Heart left ventricle (tissue), 16 donors: ENCODE results near the gene OPN1SW. TPM values are rescaled to one million over a fixed set of nuclear protein-coding genes. Genes with fewer than 3 reads are reported as not detected.

ENCODE experiments used
- ATAC-seq, 4 donors: fragments of 200-7000 bp; cut with Tn5 transposase; one replicate each; pipeline ENCODE4 v1.9.1; 2020 to 2022; ENCODE audit warnings: moderate library complexity in 4 of 4, mild to moderate bottlenecking in 3 of 4, moderate number of reproducible peaks in 1 of 4
- DNase-seq, 5 donors: peaks; one replicate each; pipeline ENCODE4 v3.0.0-alpha.2; 2020
- H3K27ac ChIP-seq, 12 donors: fragments of 200-600 bp; sonication (generic) in 4 of 12; one replicate each; pipeline versions ENCODE4 v1.5.0 to v1.8.0; 2016 to 2022; ENCODE audit warnings: mild to moderate bottlenecking in 2 of 12
- H3K27me3 ChIP-seq, 9 donors: fragments of 200-600 bp; sonication (generic) in 2 of 9; one replicate each; pipeline versions ENCODE4 v1.5.1 to v1.8.0; 2016 to 2022; ENCODE audit warnings: mild to moderate bottlenecking in 3 of 9
- H3K36me3 ChIP-seq, 9 donors: fragments of 200-600 bp; sonication (generic) in 2 of 9; one replicate each; pipeline versions ENCODE4 v1.5.0 to v1.8.0; 2018 to 2022; ENCODE audit warnings: mild to moderate bottlenecking in 2 of 9
- H3K4me1 ChIP-seq, 12 donors: fragments of 200-600 bp; sonication (generic) in 4 of 12; one replicate each; pipeline versions ENCODE4 v1.5.0 to v1.8.0; 2016 to 2022; ENCODE audit warnings: mild to moderate bottlenecking in 3 of 12
- H3K4me3 ChIP-seq, 12 donors: fragments of 200-600 bp; sonication (generic) in 4 of 12; one replicate each; pipeline versions ENCODE4 v1.5.0 to v1.8.0; 2017 to 2022; ENCODE audit warnings: mild to moderate bottlenecking in 9 of 12, moderate library complexity in 4 of 12
- H3K9me3 ChIP-seq, 12 donors: fragments of 200-600 bp; sonication (generic) in 4 of 12; one replicate each; pipeline versions ENCODE4 v1.5.0 to v1.8.0; 2016 to 2022; ENCODE audit warnings: mild to moderate bottlenecking in 1 of 12
- CTCF ChIP-seq, 12 donors: fragments of 200-600 bp; sonication (generic) in 4 of 12; IDR thresholded peaks; one replicate each; pipeline versions ENCODE4 v1.5.0 to v1.8.0; 2018 to 2022; ENCODE audit warnings: antibody characterized with exemption in 12 of 12, mild to moderate bottlenecking in 5 of 12
- POLR2A ChIP-seq, 2 donors: fragments of 450-650 bp; IDR thresholded peaks; one replicate each; pipeline ENCODE4 v1.6.1; 2017; ENCODE audit warnings: antibody characterized with exemption in 2 of 2, mild to moderate bottlenecking in 2 of 2, moderate library complexity in 2 of 2
- WGBS, 4 donors: extraction: QIAGEN DNeasy Blood & Tissue Kit in 2 of 4; methylation state at CpG; one replicate each; pipeline versions ENCODE4 v1.1.5 to v1.1.7; 2013 to 2018; 5-methylcytosine and 5-hydroxymethylcytosine counted together
- intact Hi-C, 10 donors: fragments of 100-400 bp; cut with DNase I; formaldehyde crosslinking; loops; one replicate each; pipeline versions ENCODE4 v1.11.1 to v1.14.2; 2022
- polyA plus RNA-seq, 2 donors: library from polyadenylated mRNA; stranded (reverse); fragments of 200-250 nt; gene quantifications; one replicate each; pipeline ENCODE4 v1.2.3, GENCODE V29; 2013
- total RNA-seq, 9 donors: library from RNA; depleted of rRNA in 2 of 9; stranded (reverse); fragments of >200 nt in 2 of 9; fragmentation: NEBNext Ultra II Directional in 3 of 9; extraction: Animal tissue kit (Norgen Biotek cat#: 25700) in 3 of 9; gene quantifications; one replicate each; pipeline versions ENCODE4 v1.1.0 to v1.2.4, GENCODE V29; 2016 to 2023
- donor health status: ischemic (EF 13 %, LVEDD 7.1; RV severe dilation, severe dysfunction).
- donor health status: healthy with polysubstance abuse.
- donor health status: DM: no; HTN: yes; CAD: no.
- donor health status: DM: no; HTN: no; CAD: no.
- donor health status: ischemic (EF 25% LVEDD 6.9; RV normal size, moderate dysfunction).
- donor health status: ischemic (EF 25% LVEDD 5.7; RV mildly dilated, moderate dysfunction).
- donor health status: healthy.
- donor health status: DM: yes; HTN: yes; CAD: no.
- donor health status: ischemic (EF 35%, LVEDD 5.7; RV mildly dilated, moderate dysfunction).
- donor health status: nonischemic (EF 11% LVEDD 7.7; RV severe dilation, severe dysfunction).
- donor health status: DM: yes; HTN: yes; CAD: no.
- donor health status: PGD.
- donor health status: ischemic (EF 29% LVEDD 5.4; RV normal size, mild dysfunction).
- donor health status: nonischemic (EF 23%, LVEDD 6.1; RV moderate dilation, normal function).

OPN1SW gene
- total and polyA plus RNA-seq, 11 donors, result not detected

GRCh38 chr7:128781126-128781525 lies 5.5 kb upstream of the OPN1SW start:
- Histone ChIP-seq H3K27me3 (no peaks in the 10 kb centered on the region), H3K4me3 (no peak overlapping the region), H3K4me1 (peaks cover 0 to 21% (median 4%) of the 10 kb centered on the region in 12 donors), H3K36me3 (no peaks in the 10 kb centered on the region), H3K9me3 (peaks cover 0 to 16% (median 8%) of the 10 kb centered on the region in 12 donors), H3K27ac (peak overlapping the region in 4 of 12 donors; percentile 49 to 59 (median 54))
- DNase-seq (peak in 3 of 5 donors; percentile 37 to 51 (median 48)), ATAC-seq (peak in 2 of 4 donors; percentile 34 to 41)
- 46 to 64% (median 57%) methylated on average over 5 of the region's 5 CpGs for WGBS, 4 donors
- TF ChIP-seq POLR2A (IDR thresholded peaks at IDR 0.05) (no peak), CTCF (IDR thresholded peaks at IDR 0.05) (no peak)
- intact Hi-C loops, result loop anchor here in 1 of 10 donors (5.0 kb wide), 1 partner anchor 34 kb away; no protein-coding TSS in a partner anchor

- intact Hi-C loops, result no loop called here
- TF ChIP-seq CTCF (IDR thresholded peaks at IDR 0.05) (no peak), POLR2A (IDR thresholded peaks at IDR 0.05) (no peak)
- no peak overlapping the region for H3K4me3 ChIP-seq
- H3K36me3 ChIP-seq, result peaks cover 0 to 8% (median 0%) of the 10 kb centered on the region in 9 donors
- peaks cover 0 to 21% (median 4%) of the 10 kb centered on the region in 12 donors for H3K4me1 ChIP-seq
- no peak for DNase-seq
- WGBS, 4 donors, result 94 to 100% (median 95%) methylated on average over 5 of the region's 5 CpGs
- no peak for ATAC-seq
- no peak overlapping the region for H3K27ac ChIP-seq
- H3K9me3 ChIP-seq, result peaks cover 0 to 16% (median 8%) of the 10 kb centered on the region in 12 donors
- no peaks in the 10 kb centered on the region for H3K27me3 ChIP-seq
These were observed 3.4 kb upstream of the OPN1SW start for GRCh38 chr7:128778946-128779345.

DNA sequence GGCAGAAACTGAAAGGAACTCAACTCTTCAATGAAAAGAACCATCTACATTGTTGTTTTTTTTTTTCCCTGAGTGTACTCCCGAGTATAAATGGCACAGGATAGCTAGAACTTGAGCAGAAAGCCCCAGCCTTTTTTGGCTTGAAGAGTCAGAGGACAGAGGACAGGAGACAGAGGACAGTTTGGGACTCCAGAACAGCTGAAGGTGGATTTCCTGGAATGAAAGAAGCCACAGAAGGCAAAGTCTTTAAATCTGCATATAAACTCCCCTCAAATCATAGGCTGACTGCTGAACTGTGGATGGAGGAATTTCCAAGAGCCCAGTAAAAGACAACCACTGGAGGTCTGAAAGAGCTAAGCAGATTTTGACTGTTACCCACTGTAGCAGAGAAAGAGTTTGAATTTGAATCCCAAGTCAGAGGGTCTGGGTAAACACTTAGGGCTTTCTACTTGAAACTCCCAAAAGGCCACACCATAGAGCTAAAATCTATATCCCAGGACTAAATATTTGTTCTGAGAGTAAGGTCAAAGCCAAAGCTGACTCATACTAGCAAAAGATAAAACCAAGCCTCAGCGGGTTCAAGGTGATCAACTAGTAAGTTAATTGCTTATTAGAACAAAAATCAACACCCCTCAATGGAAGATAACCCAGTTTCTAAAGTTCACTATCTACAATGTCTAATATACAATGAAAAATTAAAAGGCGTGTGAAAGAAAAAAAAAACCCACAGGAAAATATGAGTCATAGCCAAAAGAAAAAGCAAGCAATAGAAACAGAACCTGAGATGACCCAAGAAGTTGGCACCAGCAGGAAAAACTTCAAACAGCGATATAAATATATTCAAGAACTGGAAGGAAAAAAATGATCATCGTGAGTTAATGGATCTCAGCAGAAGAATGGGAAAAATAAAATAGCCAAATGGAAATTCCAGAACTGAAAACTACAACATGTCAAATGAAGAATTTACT lies 1.8 kb upstream of the OPN1SW start:
- H3K4me1 ChIP-seq, result peaks cover 0 to 10% (median 0%) of the 10 kb centered on the region in 12 donors
- intact Hi-C loops, result no loop called here
- ATAC-seq (no peak), DNase-seq (no peak)
- H3K27ac ChIP-seq, result no peak overlapping the region
- no peak overlapping the region for H3K4me3 ChIP-seq
- peaks cover 0 to 22% (median 12%) of the 10 kb centered on the region in 9 donors for H3K36me3 ChIP-seq
- TF ChIP-seq POLR2A (IDR thresholded peaks at IDR 0.05) (no peak), CTCF (IDR thresholded peaks at IDR 0.05) (no peak)
- 61 to 76% (median 65%) methylated on average over 5 of the region's 5 CpGs for WGBS, 4 donors
- peaks cover 0 to 16% (median 8%) of the 10 kb centered on the region in 12 donors for H3K9me3 ChIP-seq
- no peaks in the 10 kb centered on the region for H3K27me3 ChIP-seq

- Histone ChIP-seq H3K27ac (no peak overlapping the region), H3K27me3 (no peaks in the 10 kb centered on the region), H3K4me3 (no peak overlapping the region), H3K9me3 (peaks cover 0 to 16% (median 8%) of the 10 kb centered on the region in 12 donors), H3K4me1 (peaks cover 0 to 9% (median 2%) of the 10 kb centered on the region in 12 donors), H3K36me3 (peaks cover 0 to 47% (median 38%) of the 10 kb centered on the region in 9 donors)
- ATAC-seq, result peak in 1 of 4 donors; percentile 7
- intact Hi-C loops, result no loop called here
- WGBS, 4 donors, result 94 to 96% (median 96%) methylated on average over 7 of the region's 7 CpGs
- TF ChIP-seq CTCF (IDR thresholded peaks at IDR 0.05) (no peak), POLR2A (IDR thresholded peaks at IDR 0.05) (no peak)
- DNase-seq, result no peak
These were observed 673 bp downstream of the OPN1SW start for GRCh38 chr7:128774921-128775320.
